Erythroblast (primary cell): ENCODE data around the gene SPDEF.

Experiments
- DNase-seq, 2 experiments: peaks; one replicate each; lab custom pipeline; 2025; lab: John Stamatoyannopoulos, UW
- GATA1 ChIP-seq: IDR thresholded peaks from 2 replicates; pipeline ENCODE4 v1.6.1; 2011; ENCODE audit warnings: low read depth, mild to moderate bottlenecking, control low read depth, low read length, moderate library complexity
- POLR2A ChIP-seq: IDR thresholded peaks from 2 replicates; pipeline ENCODE4 v1.6.1; 2011; ENCODE audit warnings: mild to moderate bottlenecking, low read length

The SPDEF gene

GRCh38 chr6:34536251-34536958, 19.7 kb downstream of the SPDEF start:
- no peak for DNase-seq
- TF ChIP-seq POLR2A (no peak), GATA1 (no peak)

- TF ChIP-seq GATA1 (no peak), POLR2A (no peak)
Measured at GRCh38 chr6:34535646-34536045, 20.5 kb downstream of the SPDEF start.

GRCh38 chr6:34535199-34535598, 20.9 kb downstream of the SPDEF start:
- DNase-seq = no peak

More at GRCh38 chr6:34535646-34536045, 20.5 kb downstream of the SPDEF start:
- DNase-seq = no peak

DNA sequence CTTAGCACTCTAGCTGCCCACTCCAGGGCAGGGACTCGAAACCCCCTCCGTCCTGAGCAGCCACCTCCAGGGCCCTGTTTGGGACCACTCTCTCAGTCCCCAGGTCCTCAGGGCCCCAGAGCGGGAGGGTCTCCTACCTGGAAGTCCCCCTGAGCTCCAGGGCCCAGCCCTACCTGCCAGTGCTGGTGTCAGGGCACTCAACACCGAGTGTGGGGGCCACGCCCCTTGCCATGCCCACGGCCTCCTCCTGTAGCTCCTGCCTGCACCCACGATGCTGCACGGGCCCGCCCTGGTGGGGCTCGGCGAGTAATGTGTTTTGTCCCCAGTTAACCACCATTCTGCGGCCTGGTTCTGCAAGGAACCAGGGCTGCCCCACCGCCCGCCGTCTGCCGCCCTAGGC, 21.5 kb downstream of the SPDEF start:
- no peak for DNase-seq
- TF ChIP-seq POLR2A (no peak), GATA1 (no peak)

More at GRCh38 chr6:34535199-34535598, 20.9 kb downstream of the SPDEF start:
- TF ChIP-seq POLR2A (no peak), GATA1 (no peak)

DNA sequence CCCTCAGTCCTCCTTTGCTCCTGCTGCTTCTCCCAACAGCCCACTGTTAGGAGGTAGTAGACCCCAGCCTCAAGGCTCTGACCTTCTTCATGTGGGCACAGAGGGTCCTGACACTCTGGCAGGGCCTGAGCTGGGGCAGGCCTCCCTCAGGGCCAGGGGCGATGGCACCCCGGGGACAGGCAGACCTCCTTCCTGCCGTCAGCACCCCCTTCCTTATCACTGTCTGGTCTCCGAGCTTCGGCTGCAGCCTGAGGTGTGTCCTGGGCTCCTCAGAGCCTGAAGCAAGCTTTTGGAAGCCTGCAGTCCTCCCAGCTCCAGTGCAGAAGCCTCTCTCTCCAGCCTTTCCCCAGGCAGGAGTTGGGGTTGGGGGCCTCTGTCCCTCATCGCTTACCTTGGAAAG, 22.0 kb downstream of the SPDEF start:
- TF ChIP-seq GATA1 (no peak), POLR2A (no peak)
- no peak for DNase-seq

- no peak for DNase-seq
- TF ChIP-seq POLR2A = no peak
- TF ChIP-seq GATA1 = no peak
Measured at GRCh38 chr6:34532230-34532629, 23.9 kb downstream of the SPDEF start.

DNA sequence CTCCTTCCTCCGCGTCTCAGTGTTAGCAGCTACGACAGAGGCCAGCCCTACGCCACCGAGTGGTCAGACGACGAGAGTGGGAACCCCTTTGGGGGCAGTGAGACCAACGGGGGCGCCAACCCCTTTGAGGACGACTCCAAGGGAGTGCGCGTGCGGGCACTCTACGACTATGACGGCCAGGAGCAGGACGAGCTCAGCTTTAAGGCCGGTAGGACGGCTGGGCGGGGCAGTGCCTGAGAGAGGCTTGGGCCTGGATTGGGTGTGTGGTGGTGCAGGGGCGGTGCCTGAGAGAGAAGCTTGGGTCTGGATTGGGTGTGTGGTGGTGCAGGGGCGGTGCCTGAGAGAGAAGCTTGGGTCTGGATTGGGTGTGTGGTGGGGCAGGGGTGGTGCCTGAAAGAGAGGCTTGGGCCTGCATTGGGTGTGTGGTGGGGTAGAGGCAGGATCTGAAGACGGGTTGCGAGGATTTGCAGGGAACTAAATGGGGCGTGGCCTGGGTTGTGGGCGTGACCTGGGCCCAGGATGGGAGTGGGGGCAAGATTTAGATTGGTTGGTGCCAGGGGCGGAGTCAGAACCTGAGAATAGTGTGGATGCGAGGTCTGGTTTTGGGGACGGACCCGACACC, 24.4 kb downstream of the SPDEF start:
- TF ChIP-seq POLR2A (no peak), GATA1 (no peak)
- peak; percentile 55 to 73 for DNase-seq

DNA sequence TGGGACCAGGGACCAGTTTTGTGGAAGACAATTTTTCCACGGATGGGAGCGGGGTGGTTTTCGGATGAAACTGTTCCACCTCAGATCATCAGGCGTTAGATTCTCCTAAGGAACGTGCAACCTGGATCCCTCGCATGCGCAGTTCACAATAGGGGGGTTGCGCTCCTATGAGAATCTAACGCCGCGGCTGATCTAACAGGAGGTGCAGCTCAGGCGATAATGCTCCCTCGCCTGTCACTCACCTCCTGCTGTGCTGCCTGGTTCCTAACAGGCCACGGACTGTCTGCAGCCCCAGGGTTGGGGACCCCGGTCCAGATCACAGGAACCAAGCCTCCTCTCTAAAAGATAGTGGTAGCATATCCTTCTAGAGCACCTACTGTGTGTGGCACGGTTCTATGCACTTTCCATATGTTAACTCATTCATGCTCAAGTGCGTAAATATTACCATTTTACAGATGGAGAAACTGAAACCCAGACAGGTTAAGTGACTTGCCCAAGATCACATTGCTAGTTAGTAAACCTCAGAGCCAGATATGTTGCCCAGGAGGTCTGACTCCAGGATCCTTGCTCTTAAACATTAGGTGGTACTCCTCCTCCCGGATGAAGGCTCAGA, 25.3 kb downstream of the SPDEF start:
- TF ChIP-seq POLR2A (no peak), GATA1 (no peak)
- DNase-seq = no peak

- TF ChIP-seq GATA1 = no peak
- TF ChIP-seq POLR2A = no peak
- no peak for DNase-seq
Measured at GRCh38 chr6:34529665-34530327, 26.3 kb downstream of the SPDEF start.

GRCh38 chr6:34528996-34529664, 27.0 kb downstream of the SPDEF start:
- TF ChIP-seq POLR2A = no peak
- TF ChIP-seq GATA1 = no peak
- DNase-seq = no peak

DNA sequence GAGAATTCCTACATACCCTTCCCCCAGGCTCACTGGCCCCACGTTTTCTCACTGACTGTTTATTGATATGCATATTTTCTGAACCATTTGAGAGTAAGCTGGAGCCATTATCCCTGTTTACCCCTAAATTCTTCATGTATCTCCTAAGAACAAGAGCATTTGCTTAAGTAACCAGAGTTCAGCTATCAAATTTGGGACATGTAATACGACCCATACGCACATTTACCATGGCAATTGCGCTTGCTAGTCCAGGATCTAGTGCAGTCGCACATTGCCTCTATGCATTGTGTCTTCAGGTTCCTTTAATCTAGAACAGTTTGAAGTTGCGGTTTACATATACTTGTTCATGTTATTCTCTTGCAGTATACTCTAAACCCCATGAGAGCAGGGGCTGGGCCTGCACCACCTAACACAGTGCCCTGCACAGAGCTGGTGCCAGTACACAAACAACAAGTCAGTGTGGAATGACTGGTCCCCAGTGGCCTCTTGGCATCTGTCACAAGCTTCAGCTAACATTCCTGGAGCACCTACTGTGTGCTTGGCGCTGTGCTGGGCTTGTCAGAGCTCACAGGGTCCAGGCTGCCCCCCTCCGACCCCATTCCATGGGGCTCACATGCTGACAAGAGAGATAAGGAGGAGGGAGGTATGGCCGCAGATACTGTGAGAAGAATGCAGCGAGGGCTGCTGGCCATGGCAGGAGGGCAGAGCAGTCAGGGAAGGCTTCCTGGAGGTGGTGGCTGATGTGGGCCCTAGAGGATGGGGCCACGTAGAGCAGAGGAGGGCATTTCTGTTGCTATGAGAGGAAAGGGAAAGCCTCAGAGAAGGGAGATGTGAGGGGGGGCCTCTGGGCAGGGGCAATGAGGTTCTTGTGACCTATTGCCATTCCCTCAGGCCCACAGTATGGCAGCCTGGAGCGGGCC, 28.1 kb downstream of the SPDEF start:
- TF ChIP-seq GATA1 = no peak
- no peak for TF ChIP-seq POLR2A
- DNase-seq = peak; percentile 29 to 36

DNA sequence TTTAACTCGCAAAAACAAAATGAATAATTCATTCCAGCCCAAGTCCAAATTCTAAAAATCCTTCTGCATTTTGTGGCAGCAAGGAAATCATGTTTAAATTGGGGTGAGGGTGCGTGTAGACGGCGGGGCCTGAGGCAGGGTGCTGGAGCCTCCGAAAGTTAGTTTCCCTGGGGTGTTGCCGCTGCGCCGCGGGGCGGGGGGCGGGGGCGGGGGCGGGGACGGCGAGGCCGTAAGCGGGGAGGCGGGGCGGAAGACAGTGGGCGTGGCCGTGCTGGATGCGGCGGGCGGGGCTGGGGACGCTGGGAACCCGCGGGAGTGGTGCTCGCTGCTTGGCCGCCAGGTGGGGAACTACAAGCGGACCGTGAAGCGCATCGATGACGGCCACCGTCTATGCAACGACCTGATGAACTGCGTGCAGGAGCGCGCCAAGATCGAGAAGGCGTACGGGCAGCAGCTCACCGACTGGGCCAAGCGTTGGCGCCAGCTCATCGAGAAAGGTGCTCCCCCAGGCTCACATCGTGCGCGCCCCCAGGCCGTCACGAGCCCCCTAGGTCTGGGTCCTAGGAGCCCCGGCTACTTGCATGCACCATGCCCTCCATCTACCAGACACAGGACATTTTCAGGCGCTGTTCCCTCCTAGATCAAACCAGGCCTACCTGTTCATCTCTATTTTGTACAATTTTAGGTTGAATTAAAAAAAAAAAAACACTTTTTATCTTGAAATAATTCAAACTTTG, 29.0 kb downstream of the SPDEF start:
- TF ChIP-seq GATA1 (no peak), POLR2A (no peak)
- peak; percentile 97 to 99 for DNase-seq
